Trophoblast cell (in vitro differentiated cells and primary cell): Measurements from ENCODE around the gene NR3C1.

Experiments used
- DNase-seq, 2 donors: peaks; one replicate each; pipeline ENCODE4 v3.0.0-alpha.2; 2016
- H2AFZ ChIP-seq: 2 replicates; pipeline ENCODE4 v1.6.1; 2013; ENCODE audit warnings: low read length, moderate library complexity, mild to moderate bottlenecking; ENCODE audit not compliant: insufficient read depth, poor library complexity
- H2AK5ac ChIP-seq: 2 replicates; pipeline ENCODE4 v1.6.1; 2013; ENCODE audit warnings: mild to moderate bottlenecking, low read length
- H2BK120ac ChIP-seq: 2 replicates; pipeline ENCODE4 v1.6.1; 2013; ENCODE audit warnings: low read length, mild to moderate bottlenecking, moderate library complexity; ENCODE audit not compliant: insufficient read depth, poor library complexity
- H2BK12ac ChIP-seq: 2 replicates; pipeline ENCODE4 v1.6.1; 2013; ENCODE audit warnings: mild to moderate bottlenecking, low read length, moderate library complexity
- H2BK5ac ChIP-seq: 2 replicates; pipeline ENCODE4 v1.6.1; 2013; ENCODE audit warnings: low read length, low read depth, moderate library complexity, mild to moderate bottlenecking; ENCODE audit not compliant: poor library complexity
- H3K14ac ChIP-seq: 2 replicates; pipeline ENCODE4 v1.6.1; 2013; ENCODE audit warnings: mild to moderate bottlenecking, low read length
- H3K18ac ChIP-seq: 2 replicates; pipeline ENCODE4 v1.6.1; 2013; ENCODE audit warnings: mild to moderate bottlenecking, low read length
- H3K23ac ChIP-seq: 2 replicates; pipeline ENCODE4 v1.6.1; 2013; ENCODE audit warnings: low read length
- H3K27ac ChIP-seq: 2 replicates; pipeline ENCODE4 v1.5.1; 2013; ENCODE audit warnings: low read depth, mild to moderate bottlenecking, inconsistent platforms, low read length, moderate library complexity
- H3K27me3 ChIP-seq: 2 replicates; pipeline ENCODE4 v1.6.1; 2013; ENCODE audit warnings: inconsistent platforms, mild to moderate bottlenecking, low read length, moderate library complexity; ENCODE audit not compliant: insufficient read depth
- H3K36me3 ChIP-seq, 2 experiments: 1 replicate in 1 of 2; 2 replicates in 1 of 2; pipeline ENCODE4 v1.6.1; 2013; ENCODE audit warnings: low read length in 2 of 2, mild to moderate bottlenecking in 2 of 2, moderate library complexity in 1 of 2; ENCODE audit not compliant: insufficient read depth in 2 of 2, control insufficient read depth in 1 of 2
- H3K4ac ChIP-seq: 2 replicates; pipeline ENCODE4 v1.6.1; 2013; ENCODE audit warnings: low read depth, mild to moderate bottlenecking, low read length, moderate library complexity
- H3K4me1 ChIP-seq, 2 experiments: 1 replicate in 1 of 2; 2 replicates in 1 of 2; pipeline ENCODE4 v1.6.1; 2013; ENCODE audit warnings: low read length in 2 of 2, mild to moderate bottlenecking in 2 of 2, moderate library complexity in 1 of 2; ENCODE audit not compliant: insufficient read depth in 2 of 2, control insufficient read depth in 1 of 2
- H3K4me2 ChIP-seq: 2 replicates; pipeline ENCODE4 v1.6.1; 2013; ENCODE audit warnings: inconsistent platforms, mild to moderate bottlenecking, low read length, moderate library complexity
- H3K4me3 ChIP-seq: 2 replicates; pipeline ENCODE4 v1.5.1; 2013; ENCODE audit warnings: mild to moderate bottlenecking, low read depth, low read length, inconsistent platforms
- H3K79me1 ChIP-seq: one replicate; pipeline ENCODE4 v1.6.1; 2013; ENCODE audit warnings: low read length
- H3K79me2 ChIP-seq: 2 replicates; pipeline ENCODE4 v1.6.1; 2013; ENCODE audit warnings: low read length, mild to moderate bottlenecking; ENCODE audit not compliant: control insufficient read depth, insufficient read depth, poor library complexity
- H3K9ac ChIP-seq: 2 replicates; pipeline ENCODE4 v1.6.1; 2013; ENCODE audit warnings: mild to moderate bottlenecking, low read length
- H3K9me3 ChIP-seq: 2 replicates; pipeline ENCODE4 v1.6.1; 2013; ENCODE audit warnings: low read depth, mild to moderate bottlenecking, control low read depth, inconsistent platforms, low read length; ENCODE audit not compliant: insufficient read depth
- H4K12ac ChIP-seq: 2 replicates; pipeline ENCODE4 v1.6.1; 2013; ENCODE audit warnings: low read depth, mild to moderate bottlenecking, low read length, moderate library complexity
- H4K8ac ChIP-seq: 2 replicates; pipeline ENCODE4 v1.6.1; 2013; ENCODE audit warnings: low read depth, mild to moderate bottlenecking, low read length, moderate library complexity
- H4K91ac ChIP-seq: one replicate; pipeline ENCODE4 v1.6.1; 2013; ENCODE audit warnings: low read depth, mild to moderate bottlenecking, low read length, moderate library complexity
- WGBS: extraction: QIAGEN DNeasy Blood & Tissue Kit; methylation state at CpG from one replicate; pipeline ENCODE4 v1.1.7; 2013; ENCODE audit warnings: missing lambda C conversion rate; ENCODE audit not compliant: insufficient read length, insufficient coverage; ENCODE audit errors: extremely low coverage; 5-methylcytosine and 5-hydroxymethylcytosine counted together

NR3C1 gene

DNA sequence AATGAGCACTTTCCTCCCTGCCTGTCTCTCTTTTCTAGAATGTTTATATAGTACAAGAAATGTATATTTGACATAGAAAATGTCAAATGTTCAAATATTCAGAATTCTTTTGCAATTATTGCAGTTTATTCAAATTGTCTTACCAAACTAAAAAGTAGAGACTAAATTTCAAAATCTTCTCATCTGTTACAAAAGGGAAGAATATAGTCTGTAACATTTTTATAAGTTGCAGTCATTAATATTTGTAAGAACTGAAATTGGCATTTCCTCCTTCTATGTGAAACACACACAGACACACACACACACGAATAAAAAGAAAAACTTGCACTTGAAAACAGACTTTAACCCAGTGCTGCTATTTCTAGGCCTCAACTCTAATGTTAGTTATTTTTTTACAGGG lies 56.4 kb downstream of the NR3C1 start:
- Histone ChIP-seq H2BK120ac (no peak overlapping the region), H2AFZ (no peak overlapping the region)
- WGBS, result no CpG with 5 or more reads among the region's 1 CpG

DNA sequence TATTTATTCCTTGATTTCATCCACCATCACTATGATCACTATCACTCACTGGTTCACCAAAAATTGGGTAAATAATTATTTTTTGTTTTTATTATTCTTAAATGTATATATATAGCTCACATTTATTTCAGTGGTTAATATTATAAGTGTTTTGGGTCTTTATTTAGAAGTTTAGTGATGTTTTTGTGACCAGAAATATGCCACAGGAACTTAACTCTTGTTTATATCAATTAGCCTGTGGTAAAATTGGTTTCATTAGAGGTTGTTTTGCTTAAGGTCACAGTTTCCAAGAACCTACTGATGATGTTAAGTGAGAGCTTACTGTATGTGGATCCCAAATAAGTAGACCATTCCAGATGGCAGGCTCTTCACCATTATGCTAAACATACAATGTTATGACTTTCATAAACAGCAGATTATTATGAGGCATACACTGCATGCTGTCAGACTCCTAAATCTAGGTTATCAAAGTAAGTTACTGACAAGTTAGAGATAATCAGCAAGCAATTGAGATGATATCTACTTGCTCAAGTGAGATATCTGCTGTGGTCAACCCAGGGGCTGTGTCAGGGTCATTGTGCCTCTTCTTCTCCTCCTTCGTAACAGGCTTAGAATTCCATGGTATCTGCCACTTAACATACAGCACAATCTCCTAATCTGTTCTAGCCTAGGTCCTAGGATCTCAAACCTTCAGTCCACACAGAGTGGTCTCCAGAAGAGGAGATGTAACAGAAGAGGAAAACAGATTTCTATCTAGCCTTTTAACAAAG lies 57.6 kb downstream of the NR3C1 start:
- Histone ChIP-seq H3K9ac (no peak overlapping the region), H3K18ac (no peak overlapping the region), H4K8ac (no peak overlapping the region), H3K23ac (no peak overlapping the region), H3K4ac (no peak overlapping the region), H3K14ac (no peak overlapping the region), H2BK120ac (no peak overlapping the region), H2AFZ (no peak overlapping the region), H3K4me1 (no peaks in the 10 kb centered on the region), H3K79me2 (no peaks in the 10 kb centered on the region), H2AK5ac (no peak overlapping the region), H2BK12ac (no peak overlapping the region), H3K36me3 (no peaks in the 10 kb centered on the region), H3K27me3 (no peaks in the 10 kb centered on the region), H3K27ac (no peak overlapping the region), H3K4me3 (no peak overlapping the region), H2BK5ac (no peak overlapping the region), H3K79me1 (no peaks in the 10 kb centered on the region), H3K9me3 (peaks cover 2% of the 10 kb centered on the region), H3K4me2 (no peak overlapping the region), H4K91ac (no peak overlapping the region), H4K12ac (no peak overlapping the region)
- WGBS, result no CpG with 5 or more reads among the region's 1 CpG
- no peak for DNase-seq

More for the DNA sequence above, 56.4 kb downstream of the NR3C1 start:
- Histone ChIP-seq H3K36me3 (no peaks in the 10 kb centered on the region), H3K4me2 (no peak overlapping the region), H2BK5ac (no peak overlapping the region), H3K9ac (no peak overlapping the region), H3K18ac (no peak overlapping the region), H3K79me1 (no peaks in the 10 kb centered on the region), H3K27me3 (no peaks in the 10 kb centered on the region), H4K8ac (no peak overlapping the region), H3K14ac (no peak overlapping the region), H3K27ac (no peak overlapping the region), H4K12ac (no peak overlapping the region), H3K4ac (no peak overlapping the region), H4K91ac (no peak overlapping the region), H2AK5ac (no peak overlapping the region), H3K4me1 (no peaks in the 10 kb centered on the region), H3K9me3 (peaks cover 2% of the 10 kb centered on the region), H3K23ac (no peak overlapping the region), H3K79me2 (no peaks in the 10 kb centered on the region), H3K4me3 (no peak overlapping the region), H2BK12ac (no peak overlapping the region)
- no peak for DNase-seq

GRCh38 chr5:143343042-143343441 lies 60.4 kb downstream of the NR3C1 start:
- Histone ChIP-seq H3K4me1 (no peaks in the 10 kb centered on the region), H3K14ac (no peak overlapping the region), H3K36me3 (no peaks in the 10 kb centered on the region), H3K23ac (no peak overlapping the region), H2BK120ac (no peak overlapping the region), H4K8ac (no peak overlapping the region), H3K27ac (no peak overlapping the region), H3K4ac (no peak overlapping the region), H3K9ac (no peak overlapping the region), H3K27me3 (no peaks in the 10 kb centered on the region), H3K79me2 (no peaks in the 10 kb centered on the region), H2BK5ac (no peak overlapping the region), H4K91ac (no peak overlapping the region), H4K12ac (no peak overlapping the region), H2AFZ (no peak overlapping the region), H2AK5ac (no peak overlapping the region), H3K4me3 (no peak overlapping the region), H3K4me2 (no peak overlapping the region), H3K79me1 (no peaks in the 10 kb centered on the region), H3K18ac (no peak overlapping the region), H3K9me3 (peaks cover 2% of the 10 kb centered on the region), H2BK12ac (no peak overlapping the region)
- no peak for DNase-seq
- no CpG with 5 or more reads among the region's 2 CpGs for WGBS

GRCh38 chr5:143342607-143343006 lies 60.9 kb downstream of the NR3C1 start:
- no peak overlapping the region for H4K91ac ChIP-seq
- no peak overlapping the region for H3K4me3 ChIP-seq
- peaks cover 2% of the 10 kb centered on the region for H3K9me3 ChIP-seq
- no peak overlapping the region for H3K4ac ChIP-seq
- no CpG with 5 or more reads among the region's 5 CpGs for WGBS
- no peak overlapping the region for H2AFZ ChIP-seq
- H2AK5ac ChIP-seq, result no peak overlapping the region
- no peaks in the 10 kb centered on the region for H3K79me1 ChIP-seq
- H4K8ac ChIP-seq, result no peak overlapping the region
- H3K27ac ChIP-seq, result no peak overlapping the region
- H3K4me1 ChIP-seq, result no peaks in the 10 kb centered on the region
- no peak overlapping the region for H3K18ac ChIP-seq
- no peaks in the 10 kb centered on the region for H3K36me3 ChIP-seq
- no peak overlapping the region for H2BK120ac ChIP-seq
- no peak for DNase-seq
- H2BK5ac ChIP-seq, result no peak overlapping the region
- H3K23ac ChIP-seq, result no peak overlapping the region
- H3K79me2 ChIP-seq, result no peaks in the 10 kb centered on the region
- no peaks in the 10 kb centered on the region for H3K27me3 ChIP-seq
- no peak overlapping the region for H3K14ac ChIP-seq
- no peak overlapping the region for H3K4me2 ChIP-seq
- no peak overlapping the region for H4K12ac ChIP-seq
- H2BK12ac ChIP-seq, result no peak overlapping the region
- H3K9ac ChIP-seq, result no peak overlapping the region
